Ovary (tissue), 9 donors: ENCODE data around the gene BRINP3. TPM values are rescaled to one million over a fixed set of nuclear protein-coding genes. Genes with fewer than 3 reads are reported as not detected.

Source experiments
- DNase-seq, 5 donors: peaks; one replicate each; pipeline ENCODE4 v3.0.0-alpha.2; 2019 to 2020
- H3K27ac ChIP-seq, 2 donors: fragments of 200-600 bp; one replicate each; pipeline versions ENCODE4 v1.5.1 to v1.8.0; 2019 to 2022
- H3K27me3 ChIP-seq: fragments of 200-600 bp; one replicate; pipeline ENCODE4 v1.8.0; 2022
- H3K36me3 ChIP-seq: fragments of 200-600 bp; sonication (generic); one replicate; pipeline ENCODE4 v1.5.1; 2019
- H3K4me1 ChIP-seq: one replicate; pipeline ENCODE4 v1.8.1; 2013; ENCODE audit warnings: mild to moderate bottlenecking, moderate library complexity; ENCODE audit not compliant: insufficient read depth
- H3K4me3 ChIP-seq: fragments of 200-600 bp; sonication (generic); one replicate; pipeline ENCODE4 v1.5.1; 2017
- H3K9me3 ChIP-seq, 2 donors: fragments of 200-600 bp in 1 of 2; sonication (generic) in 1 of 2; one replicate each; pipeline versions ENCODE4 v1.5.1 to v1.8.1; 2013 to 2019; ENCODE audit warnings: mild to moderate bottlenecking in 1 of 2, moderate library complexity in 1 of 2
- EP300 ChIP-seq: sonication (generic); formaldehyde crosslinking; IDR thresholded peaks from one replicate; pipeline ENCODE4 v1.6.1; 2017; ENCODE audit warnings: antibody characterized with exemption
- POLR2A ChIP-seq: fragments of 450-650 bp; IDR thresholded peaks from one replicate; pipeline ENCODE4 v1.6.1; 2017; ENCODE audit warnings: antibody characterized with exemption, mild to moderate bottlenecking, moderate library complexity
- WGBS, 3 donors: extraction: QIAGEN DNeasy Blood & Tissue Kit in 1 of 3; methylation state at CpG; one replicate each; pipeline versions ENCODE4 v1.1.5 to v1.1.7; 2013 to 2017; 5-methylcytosine and 5-hydroxymethylcytosine counted together
- intact Hi-C, 4 donors: fragments of 100-400 bp; cut with DNase I; formaldehyde crosslinking; loops; one replicate each; pipeline versions ENCODE4 v1.11.0 to v1.15.1; 2022 to 2023
- polyA plus RNA-seq, 2 donors: library from polyadenylated mRNA; stranded (reverse); fragments of 200-250 nt in 1 of 2; fragments of 350-450 nt in 1 of 2; fragmentation: Illumina TruSeq in 1 of 2; extraction: RNeasy Lipid Tissue Mini Kit (QIAGEN cat#74804) in 1 of 2; gene quantifications; one replicate each; pipeline ENCODE4 v1.2.3, GENCODE V29; 2013 to 2014
- total RNA-seq, 7 donors: library from RNA; depleted of rRNA in 2 of 7; stranded (reverse); fragments of >200 nt in 2 of 7; fragmentation: NEBNext Ultra II Directional in 3 of 7; extraction: Animal tissue kit (Norgen Biotek cat#: 25700) in 3 of 7; gene quantifications; one replicate each; pipeline versions ENCODE4 v1.1.0 to v1.2.4, GENCODE V29; 2016 to 2023
- TF ChIP-seq, protein P1 (sequence below), 3 donors: fragments of 450-650 bp in 2 of 3; fragments of 200-600 bp in 1 of 3; IDR thresholded peaks; one replicate each; pipeline versions ENCODE4 v1.5.1 to v1.8.0; 2016 to 2022; ENCODE audit warnings: antibody characterized with exemption in 3 of 3, mild to moderate bottlenecking in 1 of 3
- donor health status: DM: no; HTN: no; CAD: no; lungs with moderate emphysema.
- donor health status: DM: no; HTN: no; CAD: no.
- donor health status: Bipolar disorder and iron deficiency.
- donor health status: DM: yes; HTN: yes; CAD: no.
- donor health status: DM: no; HTN: no; CAD: no.
- donor health status: DM: yes; HTN: yes; CAD: no.

Gene BRINP3
- total and polyA plus RNA-seq, 9 donors, result 0.08 to 0.52 (median 0.23) TPM; not detected in 5

GRCh38 chr1:190376044-190376443, 101.6 kb downstream of the BRINP3 start:
- H3K4me3 ChIP-seq, result no peak overlapping the region
- H3K27ac ChIP-seq, result no peak overlapping the region
- intact Hi-C loops, result no loop called here
- no peaks in the 10 kb centered on the region for H3K9me3 ChIP-seq
- TF ChIP-seq, protein P1, sequence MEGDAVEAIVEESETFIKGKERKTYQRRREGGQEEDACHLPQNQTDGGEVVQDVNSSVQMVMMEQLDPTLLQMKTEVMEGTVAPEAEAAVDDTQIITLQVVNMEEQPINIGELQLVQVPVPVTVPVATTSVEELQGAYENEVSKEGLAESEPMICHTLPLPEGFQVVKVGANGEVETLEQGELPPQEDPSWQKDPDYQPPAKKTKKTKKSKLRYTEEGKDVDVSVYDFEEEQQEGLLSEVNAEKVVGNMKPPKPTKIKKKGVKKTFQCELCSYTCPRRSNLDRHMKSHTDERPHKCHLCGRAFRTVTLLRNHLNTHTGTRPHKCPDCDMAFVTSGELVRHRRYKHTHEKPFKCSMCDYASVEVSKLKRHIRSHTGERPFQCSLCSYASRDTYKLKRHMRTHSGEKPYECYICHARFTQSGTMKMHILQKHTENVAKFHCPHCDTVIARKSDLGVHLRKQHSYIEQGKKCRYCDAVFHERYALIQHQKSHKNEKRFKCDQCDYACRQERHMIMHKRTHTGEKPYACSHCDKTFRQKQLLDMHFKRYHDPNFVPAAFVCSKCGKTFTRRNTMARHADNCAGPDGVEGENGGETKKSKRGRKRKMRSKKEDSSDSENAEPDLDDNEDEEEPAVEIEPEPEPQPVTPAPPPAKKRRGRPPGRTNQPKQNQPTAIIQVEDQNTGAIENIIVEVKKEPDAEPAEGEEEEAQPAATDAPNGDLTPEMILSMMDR (IDR thresholded peaks at IDR 0.05), result no peak
- no peak for TF ChIP-seq EP300
- TF ChIP-seq POLR2A, result no peak
- no peaks in the 10 kb centered on the region for H3K4me1 ChIP-seq
- 0 to 28% (median 26%) methylated on average over 1 of the region's 1 CpG for WGBS, 3 donors
- H3K36me3 ChIP-seq, result no peaks in the 10 kb centered on the region
- DNase-seq, result no peak
- no peaks in the 10 kb centered on the region for H3K27me3 ChIP-seq

GRCh38 chr1:190373705-190374336, 103.8 kb downstream of the BRINP3 start:
- no peak for DNase-seq
- no peaks in the 10 kb centered on the region for H3K4me1 ChIP-seq
- 58 to 77% (median 62%) methylated on average over 2 of the region's 2 CpGs for WGBS, 3 donors

DNA sequence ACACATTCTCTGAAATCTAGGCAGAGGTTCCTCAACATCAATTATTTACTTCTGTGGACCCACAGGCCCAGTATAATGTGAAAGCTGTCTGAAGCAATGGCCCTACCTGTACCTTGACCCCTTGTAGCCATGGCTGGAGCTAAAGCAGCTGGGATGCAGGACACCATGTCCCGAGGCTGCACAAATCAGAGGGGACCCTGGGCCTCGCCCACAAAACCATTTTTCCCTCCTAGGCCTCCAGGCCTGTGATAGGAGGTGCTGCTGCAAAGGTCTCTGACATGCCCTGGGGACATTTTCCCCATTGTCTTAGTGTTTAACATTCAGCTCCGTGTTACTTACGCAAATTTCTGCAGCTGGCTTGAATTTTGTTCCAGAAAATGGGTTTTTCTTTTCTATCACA, 110.5 kb downstream of the BRINP3 start:
- Histone ChIP-seq H3K27me3 (no peaks in the 10 kb centered on the region), H3K27ac (no peak overlapping the region), H3K4me1 (no peaks in the 10 kb centered on the region), H3K9me3 (no peaks in the 10 kb centered on the region), H3K4me3 (no peak overlapping the region), H3K36me3 (no peaks in the 10 kb centered on the region)
- no peak for DNase-seq
- intact Hi-C loops, result no loop called here
- no peak for TF ChIP-seq POLR2A
- TF ChIP-seq, protein P1 (IDR thresholded peaks at IDR 0.05), result no peak
- TF ChIP-seq EP300, result no peak
- 88 to 93% (median 91%) methylated on average over 4 of the region's 4 CpGs for WGBS, 3 donors

More at GRCh38 chr1:190373705-190374336, 103.8 kb downstream of the BRINP3 start:
- no peak overlapping the region for H3K4me3 ChIP-seq
- intact Hi-C loops, result no loop called here
- no peak for TF ChIP-seq POLR2A
- no peak for TF ChIP-seq EP300
- TF ChIP-seq, protein P1 (IDR thresholded peaks at IDR 0.05), result no peak
- H3K9me3 ChIP-seq, result no peaks in the 10 kb centered on the region
- H3K36me3 ChIP-seq, result no peaks in the 10 kb centered on the region
- H3K27me3 ChIP-seq, result no peaks in the 10 kb centered on the region
- H3K27ac ChIP-seq, result no peak overlapping the region

DNA sequence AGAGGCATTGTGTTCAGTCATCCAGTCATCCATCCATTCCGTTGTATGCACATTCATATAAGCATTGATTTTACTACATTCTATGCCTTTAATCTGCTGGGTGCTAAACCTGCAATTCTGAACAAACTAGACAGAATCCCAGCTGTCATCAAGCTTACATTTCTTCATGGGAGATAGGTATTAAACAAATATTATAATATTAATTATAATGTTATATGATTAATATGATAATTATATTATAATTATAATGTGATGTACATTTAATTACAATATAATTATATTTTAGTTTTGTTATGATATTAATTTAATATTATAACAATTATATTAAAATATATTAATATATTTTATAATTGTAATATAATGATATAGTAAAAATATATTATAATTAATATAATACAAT, 112.4 kb downstream of the BRINP3 start:
- Histone ChIP-seq H3K4me1 (no peaks in the 10 kb centered on the region), H3K9me3 (no peaks in the 10 kb centered on the region), H3K4me3 (no peak overlapping the region), H3K36me3 (no peaks in the 10 kb centered on the region), H3K27me3 (no peaks in the 10 kb centered on the region), H3K27ac (no peak overlapping the region)
- no peak for DNase-seq
- TF ChIP-seq EP300, result no peak
- no peak for TF ChIP-seq POLR2A
- TF ChIP-seq, protein P1 (IDR thresholded peaks at IDR 0.05), result no peak
- intact Hi-C loops, result no loop called here
- WGBS, 3 donors, result 93 to 95% (median 93%) methylated on average over 1 of the region's 1 CpG
